IMR-90 (cell line): ENCODE results near the gene TGOLN2. TPM values are rescaled to one million over a fixed set of nuclear protein-coding genes. Genes with fewer than 3 reads are reported as not detected.

Experiments
- ATAC-seq: fragments of 200-7000 bp; cut with Tn5 transposase; 2 replicates; pipeline ENCODE4 v1.9.1; 2020; ENCODE audit warnings: low read depth, mild to moderate bottlenecking, moderate library complexity
- BruUV-seq: library from RNA; stranded (reverse); fragments of 400-500 nt; replicated peaks from 2 replicates; lab custom pipeline; 2021; lab: Mats Ljungman, UMichigan
- CTCF ChIA-PET: fragments of 300-600 bp; formaldehyde crosslinking; extraction: SDS; loops from one replicate; lab custom pipeline; 2021; ENCODE audit warnings: antibody characterized with exemption; lab: Yijun Ruan, JAX
- POLR2A ChIA-PET: fragments of 300-600 bp; sonication (Branson Sonifier 250); formaldehyde crosslinking; loops from one replicate; lab custom pipeline; 2022; ENCODE audit warnings: antibody characterized with exemption; ENCODE audit not compliant: unreplicated experiment; lab: Charles Lee
- DNase-seq: peaks from one replicate; pipeline ENCODE4 v3.0.0; 2013
- H2AFZ ChIP-seq: replicated peaks from 2 replicates; pipeline ENCODE3; 2013; ENCODE audit warnings: low read length, mild to moderate bottlenecking; ENCODE audit not compliant: poor library complexity
- H2AK5ac ChIP-seq: 2 replicates; pipeline ENCODE4 v1.6.1; 2013; ENCODE audit warnings: low read depth, low read length, inconsistent platforms
- H2AK9ac ChIP-seq: replicated peaks from 2 replicates; pipeline ENCODE3; 2013; ENCODE audit warnings: mild to moderate bottlenecking, low read depth, low read length, moderate library complexity; ENCODE audit not compliant: poor library complexity
- H2BK120ac ChIP-seq: 2 replicates; pipeline ENCODE4 v1.6.1; 2013; ENCODE audit warnings: low read depth, low read length, inconsistent platforms
- H2BK15ac ChIP-seq: 3 replicates; pipeline ENCODE4 v1.6.1; 2013; ENCODE audit warnings: low read depth, low read length, inconsistent platforms
- H2BK20ac ChIP-seq: 2 replicates; pipeline ENCODE4 v1.6.1; 2013; ENCODE audit warnings: low read depth, mild to moderate bottlenecking, inconsistent platforms, low read length, moderate library complexity
- H2BK5ac ChIP-seq: 2 replicates; pipeline ENCODE4 v1.6.1; 2013; ENCODE audit warnings: mild to moderate bottlenecking, low read depth, low read length, inconsistent platforms; ENCODE audit not compliant: poor library complexity, severe bottlenecking
- H3K14ac ChIP-seq: replicated peaks from 2 replicates; pipeline ENCODE4 v1.6.1; 2013; ENCODE audit warnings: low read depth, low read length, inconsistent platforms
- H3K18ac ChIP-seq: 2 replicates; pipeline ENCODE4 v1.6.1; 2013; ENCODE audit warnings: low read depth, low read length, control low read depth
- H3K23ac ChIP-seq: 2 replicates; pipeline ENCODE4 v1.6.1; 2013; ENCODE audit warnings: low read depth, low read length, inconsistent platforms
- H3K27ac ChIP-seq: 2 replicates; pipeline ENCODE4 v1.5.1; 2013; ENCODE audit warnings: mild to moderate bottlenecking, control low read depth, low read length; ENCODE audit not compliant: insufficient read depth
- H3K27me3 ChIP-seq: 2 replicates; pipeline ENCODE4 v1.6.1; 2013; ENCODE audit warnings: low read length; ENCODE audit not compliant: control insufficient read depth, insufficient read depth
- H3K36me3 ChIP-seq: 2 replicates; pipeline ENCODE4 v1.6.1; 2013; ENCODE audit warnings: low read length, mixed read lengths; ENCODE audit not compliant: control insufficient read depth, insufficient read depth
- H3K4ac ChIP-seq: 2 replicates; pipeline ENCODE4 v1.6.1; 2013; ENCODE audit warnings: low read depth, low read length, inconsistent platforms
- H3K4me1 ChIP-seq: 2 replicates; pipeline ENCODE4 v1.6.1; 2013; ENCODE audit warnings: low read length, mixed read lengths; ENCODE audit not compliant: control insufficient read depth, insufficient read depth
- H3K4me2 ChIP-seq: 2 replicates; pipeline ENCODE4 v1.6.1; 2013; ENCODE audit warnings: low read depth, mild to moderate bottlenecking, control low read depth, low read length, moderate library complexity
- H3K4me3 ChIP-seq: 2 replicates; pipeline ENCODE4 v1.5.1; 2013; ENCODE audit warnings: low read depth, mild to moderate bottlenecking, control low read depth, low read length, moderate library complexity; ENCODE audit not compliant: insufficient read depth
- H3K56ac ChIP-seq: 2 replicates; pipeline ENCODE4 v1.6.1; 2013; ENCODE audit warnings: low read length, inconsistent platforms; ENCODE audit not compliant: insufficient read depth; ENCODE audit errors: extremely low read depth
- H3K79me1 ChIP-seq, 2 experiments: 2 replicates each; pipeline ENCODE4 v1.6.1; 2013; ENCODE audit warnings: low read length in 2 of 2, inconsistent platforms in 1 of 2, low read depth in 1 of 2
- H3K9ac ChIP-seq: 2 replicates; pipeline ENCODE4 v1.6.1; 2013; ENCODE audit warnings: low read depth, low read length, control low read depth
- H3K9me1 ChIP-seq: 2 replicates; pipeline ENCODE4 v1.6.1; 2013; ENCODE audit warnings: low read length, inconsistent platforms; ENCODE audit not compliant: insufficient read depth
- H3K9me3 ChIP-seq: 2 replicates; pipeline ENCODE4 v1.6.1; 2013; ENCODE audit warnings: low read length; ENCODE audit not compliant: control insufficient read depth, insufficient read depth
- H4K20me1 ChIP-seq: 2 replicates; pipeline ENCODE4 v1.6.1; 2013; ENCODE audit warnings: low read length, inconsistent platforms; ENCODE audit not compliant: insufficient read depth
- H4K5ac ChIP-seq: 2 replicates; pipeline ENCODE4 v1.6.1; 2013; ENCODE audit warnings: mild to moderate bottlenecking, low read depth, low read length, control low read depth
- H4K8ac ChIP-seq, 2 experiments: 2 replicates each; pipeline ENCODE4 v1.6.1; 2013; ENCODE audit warnings: low read depth in 2 of 2, low read length in 2 of 2, control low read depth in 1 of 2, inconsistent platforms in 1 of 2
- H4K91ac ChIP-seq: 2 replicates; pipeline ENCODE4 v1.6.1; 2013; ENCODE audit warnings: low read depth, low read length, inconsistent platforms; ENCODE audit not compliant: insufficient read depth
- BHLHE40 ChIP-seq: fragments of 150-350 bp; IDR thresholded peaks from 2 replicates; pipeline ENCODE4 v1.6.1; 2016; ENCODE audit warnings: mild to moderate bottlenecking, low read depth, low read length
- CEBPB ChIP-seq: IDR thresholded peaks from 2 replicates; pipeline ENCODE4 v1.6.1; 2012; ENCODE audit warnings: low read depth, low read length, improper control_type of control experiment
- CHD1 ChIP-seq: IDR thresholded peaks from 2 replicates; pipeline ENCODE4 v1.6.1; 2012; ENCODE audit warnings: low read depth, low read length, improper control_type of control experiment
- CTCF ChIP-seq: conservative IDR thresholded peaks from 2 replicates; pipeline ENCODE4 v1.5.1; 2012; ENCODE audit warnings: mild to moderate bottlenecking, low read depth, low read length, improper control_type of control experiment
- FOS ChIP-seq: fragments of 150-350 bp; IDR thresholded peaks from 2 replicates; pipeline ENCODE4 v1.6.1; 2016; ENCODE audit warnings: low read depth, low read length
- MAFK ChIP-seq: IDR thresholded peaks from 2 replicates; pipeline ENCODE4 v1.6.1; 2012; ENCODE audit warnings: low read depth, low read length, improper control_type of control experiment
- MAZ ChIP-seq: IDR thresholded peaks from 2 replicates; pipeline ENCODE4 v1.6.1; 2012; ENCODE audit warnings: low read depth, mild to moderate bottlenecking, low read length, improper control_type of control experiment, moderate library complexity, borderline replicate concordance
- MXI1 ChIP-seq: IDR thresholded peaks from 2 replicates; pipeline ENCODE4 v1.6.1; 2012; ENCODE audit warnings: low read depth, mild to moderate bottlenecking, low read length, moderate library complexity, borderline replicate concordance
- NFE2L2 ChIP-seq: fragments of 150-350 bp; IDR thresholded peaks from 2 replicates; pipeline ENCODE4 v1.6.1; 2016; ENCODE audit warnings: low read depth, mild to moderate bottlenecking, low read length
- POLR2A ChIP-seq: IDR thresholded peaks from 2 replicates; pipeline ENCODE4 v1.6.1; 2012; ENCODE audit warnings: mild to moderate bottlenecking, low read depth, low read length
- RAD21 ChIP-seq: IDR thresholded peaks from 2 replicates; pipeline ENCODE4 v1.6.1; 2012; ENCODE audit warnings: low read length, improper control_type of control experiment
- RCOR1 ChIP-seq: IDR thresholded peaks from 2 replicates; pipeline ENCODE4 v1.6.1; 2012; ENCODE audit warnings: mild to moderate bottlenecking, low read length, improper control_type of control experiment; ENCODE audit not compliant: insufficient replicate concordance
- RFX5 ChIP-seq: IDR thresholded peaks from 2 replicates; pipeline ENCODE4 v1.8.0; 2012; ENCODE audit warnings: low read depth, mild to moderate bottlenecking, low read length, moderate library complexity
- SMC3 ChIP-seq: fragments of 150-350 bp; IDR thresholded peaks from 2 replicates; pipeline ENCODE4 v1.6.1; 2016; ENCODE audit warnings: low read depth, mild to moderate bottlenecking, antibody characterized with exemption, low read length, moderate library complexity
- USF2 ChIP-seq: fragments of 150-350 bp; IDR thresholded peaks from 2 replicates; pipeline ENCODE4 v1.6.1; 2017; ENCODE audit warnings: mild to moderate bottlenecking, antibody characterized with exemption, low read length, low read depth
- WGBS, 2 experiments: methylation state at CpG; one replicate each; pipeline versions ENCODE4 v1.1.5 to v1.1.7; 2013; ENCODE audit warnings: missing lambda C conversion rate in 2 of 2; ENCODE audit not compliant: insufficient read length in 1 of 2; ENCODE audit errors: extremely low coverage in 2 of 2; 5-methylcytosine and 5-hydroxymethylcytosine counted together
- dilution Hi-C: fragments of 300-500 bp; cut with HindIII; formaldehyde crosslinking; loops from one replicate; pipeline ENCODE4 v1.14.3; 2018; ENCODE audit warnings: low sequenced_read_pairs; ENCODE audit not compliant: unreplicated experiment
- in situ Hi-C: fragments of 300-500 bp; cut with MboI; formaldehyde crosslinking; loops from 3 replicates; pipeline ENCODE4 v1.14.3; 2019; ENCODE audit warnings: low sequenced_read_pairs, inconsistent platforms, mixed read lengths
- intact Hi-C: fragments of 100-400 bp; cut with micrococcal nuclease; formaldehyde crosslinking; loops from 2 replicates; pipeline ENCODE4 v1.10.0; 2022
- polyA plus RNA-seq, 3 experiments: library from polyadenylated mRNA; depleted of rRNA; stranded (reverse); fragments of >200 nt; gene quantifications; 2 replicates each; pipeline ENCODE4 v1.2.3, GENCODE V29; 2012; ENCODE audit warnings: low replicate concordance in 1 of 3
- total RNA-seq: library from RNA; depleted of rRNA; stranded (reverse); fragments of >200 nt; gene quantifications from 2 replicates; pipeline ENCODE4 v1.2.3, GENCODE V29; 2012

TGOLN2 gene
- total and polyA plus RNA-seq, 2 of the 4 experiments (the other 2 are of a cell fraction), result 57.7 to 92.3 TPM

- peak within 1 kb of the TSS; percentile 84 for H4K5ac ChIP-seq
- no TSS peak for BruUV-seq
- peak within 1 kb of the TSS; percentile 84 for H4K91ac ChIP-seq
- POLR2A ChIA-PET, result interaction anchor here (0.6 to 1.2 kb wide), 5 partner anchors 10 to 279 kb away, joined by 3 to 7 read pairs (median 4); partner anchors contain the start of gene TGOLN2
- peak within 1 kb of the TSS; percentile 88 to 99 for H4K8ac ChIP-seq
- H3K4me2 ChIP-seq, result peak within 1 kb of the TSS; percentile 87
- no peaks in the 10 kb centered on the region for H4K20me1 ChIP-seq
- peak within 1 kb of the TSS; percentile 87 for H3K27ac ChIP-seq
- H2BK5ac ChIP-seq, result peak within 1 kb of the TSS; percentile 89
- in situ Hi-C loops, result no loop called here
- H3K27me3 ChIP-seq, result no peaks in the 10 kb centered on the region
- WGBS, 2 experiments, result 2% methylated on average over 27 of the region's 42 CpGs; no CpG with 5 or more reads in 1 of the 2 experiments
- H3K4me3 ChIP-seq, result peak within 1 kb of the TSS; percentile 64
- ATAC-seq, result peak; percentile 99
- peaks cover 16% of the 10 kb centered on the region for H3K9me1 ChIP-seq
- peak within 1 kb of the TSS; percentile 90 for H2AK5ac ChIP-seq
- no peaks in the 10 kb centered on the region for H3K9me3 ChIP-seq
- peak within 1 kb of the TSS; percentile 98 for H3K14ac ChIP-seq
- H3K9ac ChIP-seq, result peak within 1 kb of the TSS; percentile 96
- peak within 1 kb of the TSS; percentile 97 for H3K4ac ChIP-seq
- peaks cover 33 to 50% of the 10 kb centered on the region in 2 experiments for H3K79me1 ChIP-seq
- dilution Hi-C loops, result no loop called here
- peak within 1 kb of the TSS; percentile 90 for H3K56ac ChIP-seq
- no peak within 1 kb of the TSS for H2BK20ac ChIP-seq
- peak within 1 kb of the TSS; percentile 97 for H3K23ac ChIP-seq
- peak within 1 kb of the TSS; percentile 31; the same call in 1 of the 3 replicates for H2BK15ac ChIP-seq
- CTCF ChIA-PET, result interaction anchor here (0.9 to 1.0 kb wide), 2 partner anchors 9 to 22 kb away, joined by 3 read pairs; no protein-coding TSS in a partner anchor
- peak within 1 kb of the TSS; percentile 94 for H2AK9ac ChIP-seq
- H3K36me3 ChIP-seq, result peaks cover 28% of the 10 kb centered on the region
- peak; percentile 100 for DNase-seq
- peak within 1 kb of the TSS; percentile 62; the same call in 1 of the 2 replicates for H2BK120ac ChIP-seq
- H3K4me1 ChIP-seq, result peaks cover 6% of the 10 kb centered on the region
- intact Hi-C loops, result loop anchor here (1.0 to 2.0 kb wide), 3 partner anchors 27 to 196 kb away; partner anchors contain the start of gene TGOLN2
- H3K18ac ChIP-seq, result peak within 1 kb of the TSS; percentile 77
- peak within 1 kb of the TSS; percentile 98 for H2AFZ ChIP-seq
- TF ChIP-seq MAFK (no peak), FOS (no peak), RAD21 (no peak), RCOR1 (no peak), SMC3 (no peak), CHD1 (no peak), POLR2A (peak; percentile 98), CEBPB (no peak), USF2 (peak; percentile 24; the same call in 1 of the 2 replicates), CTCF (no peak), BHLHE40 (no peak), RFX5 (no peak), NFE2L2 (no peak), MXI1 (peak; percentile 23; the same call in 1 of the 2 replicates), MAZ (peak; percentile 69)
These were observed 26.7 kb upstream of the TGOLN2 start, which contains the start of the genes ELMOD3 and RETSAT for GRCh38 chr2:85354286-85355072. Gene ELMOD3, plus strand, starts transcription at chr2:85354769. Its CDS starts 2,430 bp downstream, at chr2:85357199. Gene RETSAT, minus strand, starts transcription at chr2:85354528. Its CDS starts 21 bp downstream, at chr2:85354507.
